ENCODE data around the gene LDHAL6B.

Gene LDHAL6B

DNA sequence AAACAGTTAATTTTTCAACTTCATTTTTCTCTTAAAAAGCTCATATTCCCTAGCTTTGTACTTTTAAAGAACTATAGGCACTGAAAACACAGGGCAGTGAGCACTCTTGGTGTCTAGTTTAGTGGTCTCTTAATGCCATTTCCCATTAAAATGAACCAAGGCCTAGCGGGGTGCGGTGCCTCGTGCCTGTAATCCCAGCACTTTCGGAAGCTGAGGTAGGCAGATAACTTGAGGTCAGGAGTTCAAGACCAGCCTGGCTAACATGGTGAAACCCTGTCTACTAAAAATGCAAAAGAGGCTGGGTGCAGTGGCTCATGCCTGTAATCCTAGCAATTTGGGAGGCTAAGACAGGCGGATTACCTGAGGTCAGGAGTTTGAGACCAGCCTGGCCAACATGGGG is 45.5 kb downstream of the LDHAL6B start:
- no peak for DNase-seq (ENCODE audit: low read depth)

DNA sequence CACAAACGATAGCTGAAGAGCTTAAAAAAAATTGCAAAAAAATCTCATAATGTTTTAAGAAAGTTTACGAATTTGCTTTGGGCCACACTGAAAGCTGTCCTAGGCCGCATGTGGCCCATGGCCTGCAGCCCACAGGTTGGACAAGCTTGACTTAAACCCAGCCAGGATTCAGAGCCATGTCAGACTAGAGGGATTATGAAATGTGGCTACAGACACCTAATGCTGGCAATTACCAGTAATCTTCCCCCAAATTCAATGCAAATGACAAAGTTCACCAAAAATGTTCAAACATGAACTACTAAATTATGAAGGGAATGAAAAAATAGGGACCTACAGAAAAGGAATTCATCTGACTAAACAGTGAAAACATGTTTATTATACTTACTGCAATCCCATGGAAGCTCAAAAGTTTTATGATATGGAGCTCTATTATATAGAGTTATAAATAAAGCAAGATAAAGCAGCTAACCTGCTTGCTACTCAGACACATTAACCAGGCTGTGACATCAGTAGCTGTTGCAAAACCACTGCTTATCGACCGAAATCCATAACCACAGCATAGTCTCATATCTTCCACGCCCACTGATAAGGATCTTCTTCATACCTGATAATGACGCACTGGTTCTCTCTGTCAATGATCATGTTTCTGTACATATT is 49.2 kb downstream of the LDHAL6B start:
- no peak for DNase-seq (ENCODE audit: low read depth)

DNA sequence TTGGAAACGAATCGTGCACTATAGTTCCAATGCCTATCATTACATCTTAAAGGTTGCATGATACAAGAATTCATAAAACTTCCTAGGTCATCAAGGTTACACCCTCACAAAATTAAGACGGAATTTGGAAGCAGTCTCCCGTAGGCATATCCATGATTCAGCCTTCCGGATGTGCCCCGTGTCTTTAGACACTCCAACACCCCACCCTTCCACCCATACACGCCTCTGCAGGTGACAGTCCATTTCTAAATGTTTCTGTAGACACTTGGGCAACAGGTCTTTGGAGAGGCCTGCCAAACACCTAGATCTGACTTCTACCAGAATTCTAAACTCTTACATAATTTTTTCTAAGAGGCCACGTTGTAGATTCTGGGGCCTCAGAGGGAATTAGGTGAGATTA is 49.8 kb downstream of the LDHAL6B start:
- no peak for DNase-seq (ENCODE audit: low read depth)

DNA sequence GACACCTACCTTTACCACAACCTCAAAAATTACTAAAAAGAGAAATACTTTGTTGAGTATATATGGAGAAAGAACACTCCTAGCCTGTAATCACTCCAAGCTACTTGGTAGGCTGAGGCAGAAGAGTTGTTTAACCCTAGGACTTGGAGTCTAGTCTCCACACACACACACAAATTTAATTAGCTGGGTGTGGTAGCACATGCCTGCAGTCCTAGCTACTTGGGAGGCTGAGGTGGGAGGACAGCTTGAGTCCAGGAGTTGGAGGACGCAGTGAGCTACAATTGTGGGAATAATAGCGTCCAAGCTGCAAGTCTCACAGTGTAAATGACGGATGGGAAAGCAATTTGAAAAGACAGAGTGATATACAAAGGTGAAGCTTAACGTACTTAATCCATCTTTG is 50.5 kb downstream of the LDHAL6B start:
- no peak for DNase-seq (ENCODE audit: low read depth)
